ENCODE results near the gene PNPLA7.
"Not testable (repeated sequence)": the region's sequence is repeated elsewhere in the genome, so short reads cannot be mapped to it uniquely, and the experiment has no call there.

The PNPLA7 gene

DNA sequence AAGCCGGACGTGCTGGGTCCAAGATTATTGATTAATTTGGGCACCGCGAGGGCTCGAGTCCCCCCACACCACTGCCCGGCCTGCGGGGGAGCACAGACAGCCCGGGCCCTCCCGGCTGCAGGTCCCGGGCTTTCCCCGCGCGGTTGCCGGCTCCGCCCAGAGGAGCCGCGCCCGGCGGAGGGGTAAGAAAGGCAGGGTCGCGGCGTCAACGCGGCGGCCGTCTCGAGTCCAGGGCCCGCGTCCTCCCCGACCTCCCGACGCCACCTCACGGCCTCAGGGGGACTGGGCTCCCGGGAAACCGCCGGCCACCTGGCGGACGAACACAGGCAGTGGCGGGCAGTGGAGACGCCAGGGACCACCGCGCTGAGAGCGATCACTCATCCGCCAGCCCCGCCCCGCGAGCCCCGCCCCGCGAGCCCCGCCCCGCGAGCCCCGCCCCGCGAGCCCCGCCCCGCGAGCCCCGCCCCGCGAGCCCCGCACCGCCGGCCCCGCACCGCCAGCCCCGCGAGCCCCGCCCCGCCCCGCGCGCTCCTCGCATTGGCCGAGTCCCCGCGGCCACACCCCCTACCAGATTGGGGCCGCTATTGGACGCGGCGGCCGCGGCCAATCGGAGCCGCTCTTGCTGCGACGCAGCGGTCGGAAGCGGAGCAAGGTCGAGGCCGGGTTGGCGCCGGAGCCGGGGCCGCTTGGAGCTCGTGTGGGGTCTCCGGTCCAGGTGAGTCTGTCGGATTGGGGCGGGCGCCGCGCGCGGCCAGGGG lies 1.2 kb upstream of the PNPLA7 start, which contains the start of gene MRPL41:
MRPL41 (plus strand) TSS at position 616 of the 758 bp plus-strand sequence. CDS start 203 bp downstream, outside the sequence.
- Histone ChIP-seq H3K27me3 (ENCODE audit: control insufficient read depth, insufficient read depth, low read length) (no peaks in the 10 kb centered on the region), H3K27ac (ENCODE audit: low read length) (no peak within 1 kb of the TSS), H3K4me3 (ENCODE audit: low read length) (peak within 1 kb of the TSS; percentile 86), H3K9me3 (ENCODE audit: control insufficient read depth, low read depth, low read length) (no peaks in the 10 kb centered on the region), H3K36me3 (ENCODE audit: control insufficient read depth, low read depth, low read length) (peaks cover 21% of the 10 kb centered on the region), H3K4me1 (ENCODE audit: control insufficient read depth, low read depth, low read length) (no peaks in the 10 kb centered on the region), H3K9ac (ENCODE audit: low read length) (peak within 1 kb of the TSS; percentile 79)

DNA sequence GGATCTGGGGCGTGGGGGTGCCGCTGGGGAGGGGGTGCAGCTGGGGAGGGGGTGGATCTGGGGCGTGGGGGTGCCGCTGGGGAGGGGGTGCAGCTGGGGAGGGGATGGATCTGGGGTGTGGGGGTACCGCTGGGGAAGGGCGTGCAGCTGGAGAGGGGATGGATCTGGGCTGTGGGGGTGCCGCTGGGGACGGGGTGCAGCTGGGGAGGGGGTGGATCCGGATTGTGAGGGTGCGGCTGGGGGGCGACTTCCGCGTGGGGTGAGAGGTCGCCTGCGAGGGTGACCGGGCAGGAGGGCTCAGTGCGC lies 709 bp upstream of the PNPLA7 start:
- H3K9me3 ChIP-seq (ENCODE audit: control insufficient read depth, low read depth, low read length); H3K27ac ChIP-seq (ENCODE audit: low read length); H3K4me1 ChIP-seq (ENCODE audit: control insufficient read depth, low read depth, low read length); H3K27me3 ChIP-seq (ENCODE audit: control insufficient read depth, insufficient read depth, low read length); H3K9ac ChIP-seq (ENCODE audit: low read length): not testable (repeated sequence)
- peaks cover 17% of the 10 kb centered on the region for H3K36me3 ChIP-seq (ENCODE audit: control insufficient read depth, low read depth, low read length)
- H3K4me3 ChIP-seq (ENCODE audit: low read length), result peak overlapping the region; percentile 54

GRCh38 chr9:137547687-137548543 lies 2.3 kb downstream of the PNPLA7 start:
- no peaks in the 10 kb centered on the region for H3K27me3 ChIP-seq (ENCODE audit: control insufficient read depth, insufficient read depth, low read length)
- H3K4me1 ChIP-seq (ENCODE audit: control insufficient read depth, low read depth, low read length), result no peaks in the 10 kb centered on the region
- H3K9ac ChIP-seq (ENCODE audit: low read length), result no peak overlapping the region
- no peak overlapping the region for H3K4me3 ChIP-seq (ENCODE audit: low read length)
- no peak overlapping the region for H3K27ac ChIP-seq (ENCODE audit: low read length)
- no peaks in the 10 kb centered on the region for H3K36me3 ChIP-seq (ENCODE audit: control insufficient read depth, low read depth, low read length)
- H3K9me3 ChIP-seq (ENCODE audit: control insufficient read depth, low read depth, low read length), result no peaks in the 10 kb centered on the region

GRCh38 chr9:137545123-137545522 lies 5.1 kb downstream of the PNPLA7 start:
- H3K27ac ChIP-seq (ENCODE audit: low read length), result no peak overlapping the region
- H3K9me3 ChIP-seq (ENCODE audit: control insufficient read depth, low read depth, low read length), result no peaks in the 10 kb centered on the region
- no peak overlapping the region for H3K9ac ChIP-seq (ENCODE audit: low read length)
- no peaks in the 10 kb centered on the region for H3K36me3 ChIP-seq (ENCODE audit: control insufficient read depth, low read depth, low read length)
- no peak overlapping the region for H3K4me3 ChIP-seq (ENCODE audit: low read length)
- H3K4me1 ChIP-seq (ENCODE audit: control insufficient read depth, low read depth, low read length), result no peaks in the 10 kb centered on the region
- no peaks in the 10 kb centered on the region for H3K27me3 ChIP-seq (ENCODE audit: control insufficient read depth, insufficient read depth, low read length)

DNA sequence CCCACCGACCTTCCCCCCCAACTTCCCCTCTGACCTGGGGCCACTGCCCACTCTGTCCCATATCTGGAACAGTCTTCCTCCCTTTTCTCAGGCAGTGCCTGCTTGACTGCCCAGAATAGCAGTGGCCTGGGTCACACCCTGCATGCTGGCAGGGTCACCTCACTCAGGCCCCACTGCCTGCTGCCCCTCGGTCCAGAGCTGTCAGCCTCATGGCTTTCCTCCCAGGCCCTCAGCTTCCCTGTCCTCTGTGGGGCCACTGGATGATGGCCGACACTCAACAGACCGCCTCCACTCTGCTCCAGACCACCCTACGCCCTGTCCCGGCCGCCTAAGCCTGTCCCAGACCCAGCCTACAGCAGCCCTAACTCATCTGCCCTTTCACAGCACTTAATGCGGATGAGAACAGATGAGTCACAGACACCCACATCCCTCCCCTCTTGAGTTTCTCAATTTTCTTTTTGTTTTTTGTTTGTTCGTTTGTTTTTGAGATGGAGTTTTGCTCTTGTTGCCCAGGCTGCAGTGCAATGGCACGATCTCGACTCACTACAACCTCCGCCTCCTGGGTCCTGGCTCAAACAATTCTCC lies 5.9 kb downstream of the PNPLA7 start:
- no peak overlapping the region for H3K27ac ChIP-seq (ENCODE audit: low read length)

GRCh38 chr9:137543237-137543963 lies 6.8 kb downstream of the PNPLA7 start:
- H3K27ac ChIP-seq (ENCODE audit: low read length), result no peak overlapping the region
- H3K4me1 ChIP-seq (ENCODE audit: control insufficient read depth, low read depth, low read length), result no peaks in the 10 kb centered on the region
- no peaks in the 10 kb centered on the region for H3K9me3 ChIP-seq (ENCODE audit: control insufficient read depth, low read depth, low read length)
- no peak overlapping the region for H3K4me3 ChIP-seq (ENCODE audit: low read length)
- no peaks in the 10 kb centered on the region for H3K36me3 ChIP-seq (ENCODE audit: control insufficient read depth, low read depth, low read length)
- H3K9ac ChIP-seq (ENCODE audit: low read length), result no peak overlapping the region
- H3K27me3 ChIP-seq (ENCODE audit: control insufficient read depth, insufficient read depth, low read length), result no peaks in the 10 kb centered on the region

More for the DNA sequence above, 5.9 kb downstream of the PNPLA7 start:
- Histone ChIP-seq H3K9me3 (ENCODE audit: control insufficient read depth, low read depth, low read length) (no peaks in the 10 kb centered on the region), H3K36me3 (ENCODE audit: control insufficient read depth, low read depth, low read length) (no peaks in the 10 kb centered on the region), H3K9ac (ENCODE audit: low read length) (no peak overlapping the region), H3K27me3 (ENCODE audit: control insufficient read depth, insufficient read depth, low read length) (no peaks in the 10 kb centered on the region), H3K4me1 (ENCODE audit: control insufficient read depth, low read depth, low read length) (no peaks in the 10 kb centered on the region), H3K4me3 (ENCODE audit: low read length) (no peak overlapping the region)

DNA sequence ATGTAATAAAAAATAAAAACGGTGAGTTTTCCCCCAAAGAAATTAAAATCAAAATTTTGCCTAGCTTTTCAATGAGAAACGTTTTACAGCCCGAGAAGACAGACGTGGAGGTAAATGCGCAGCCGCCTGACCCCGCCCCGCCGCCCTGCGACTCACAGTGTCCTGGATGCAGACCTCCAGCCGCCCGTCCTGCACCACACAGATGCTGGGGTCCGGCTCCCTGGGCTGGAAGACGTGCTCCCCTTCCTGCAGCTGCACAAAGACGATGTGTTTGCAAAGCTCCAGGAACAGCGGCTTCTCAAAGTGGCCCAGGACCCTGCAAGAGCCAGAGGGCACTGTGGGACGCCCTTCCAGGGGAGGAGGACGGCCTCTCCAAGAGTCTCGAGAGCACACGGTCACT lies 7.7 kb downstream of the PNPLA7 start:
- Histone ChIP-seq H3K9ac (ENCODE audit: low read length) (no peak overlapping the region), H3K27ac (ENCODE audit: low read length) (no peak overlapping the region), H3K9me3 (ENCODE audit: control insufficient read depth, low read depth, low read length) (no peaks in the 10 kb centered on the region), H3K36me3 (ENCODE audit: control insufficient read depth, low read depth, low read length) (no peaks in the 10 kb centered on the region), H3K4me1 (ENCODE audit: control insufficient read depth, low read depth, low read length) (no peaks in the 10 kb centered on the region), H3K27me3 (ENCODE audit: control insufficient read depth, insufficient read depth, low read length) (no peaks in the 10 kb centered on the region), H3K4me3 (ENCODE audit: low read length) (no peak overlapping the region)

DNA sequence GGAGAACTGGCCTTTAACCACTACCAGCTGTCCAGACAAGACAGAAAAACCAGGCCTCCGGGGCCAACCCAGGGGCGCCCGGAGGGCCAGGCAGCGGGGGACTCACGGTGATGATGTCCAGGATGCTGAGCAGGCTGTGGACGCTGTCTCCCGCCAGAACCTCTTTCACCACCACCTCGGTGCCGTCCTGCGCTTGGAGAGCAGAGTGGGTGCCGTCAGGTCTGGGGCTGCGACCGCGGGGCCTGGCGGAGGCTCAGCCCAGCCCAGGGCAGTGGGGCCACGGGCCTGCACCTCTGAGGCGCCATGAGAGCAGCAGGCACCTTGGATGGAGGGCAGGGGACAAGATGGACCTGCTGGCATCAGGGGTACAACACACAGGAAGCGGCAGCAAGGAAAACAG lies 9.7 kb downstream of the PNPLA7 start:
- Histone ChIP-seq H3K4me3 (ENCODE audit: low read length) (no peak overlapping the region), H3K4me1 (ENCODE audit: control insufficient read depth, low read depth, low read length) (no peaks in the 10 kb centered on the region), H3K9me3 (ENCODE audit: control insufficient read depth, low read depth, low read length) (no peaks in the 10 kb centered on the region), H3K27ac (ENCODE audit: low read length) (no peak overlapping the region), H3K36me3 (ENCODE audit: control insufficient read depth, low read depth, low read length) (no peaks in the 10 kb centered on the region), H3K9ac (ENCODE audit: low read length) (no peak overlapping the region), H3K27me3 (ENCODE audit: control insufficient read depth, insufficient read depth, low read length) (no peaks in the 10 kb centered on the region)

GRCh38 chr9:137538058-137538457 lies 12.1 kb downstream of the PNPLA7 start:
- Histone ChIP-seq H3K9ac (ENCODE audit: low read length) (no peak overlapping the region), H3K4me1 (ENCODE audit: control insufficient read depth, low read depth, low read length) (peaks cover 3% of the 10 kb centered on the region), H3K27ac (ENCODE audit: low read length) (no peak overlapping the region), H3K27me3 (ENCODE audit: control insufficient read depth, insufficient read depth, low read length) (no peaks in the 10 kb centered on the region), H3K36me3 (ENCODE audit: control insufficient read depth, low read depth, low read length) (no peaks in the 10 kb centered on the region), H3K4me3 (ENCODE audit: low read length) (no peak overlapping the region), H3K9me3 (ENCODE audit: control insufficient read depth, low read depth, low read length) (no peaks in the 10 kb centered on the region)

GRCh38 chr9:137536594-137537131 lies 13.5 kb downstream of the PNPLA7 start:
- not testable (repeated sequence) for H3K4me3 ChIP-seq (ENCODE audit: low read length); H3K36me3 ChIP-seq (ENCODE audit: control insufficient read depth, low read depth, low read length); H3K4me1 ChIP-seq (ENCODE audit: control insufficient read depth, low read depth, low read length); H3K27me3 ChIP-seq (ENCODE audit: control insufficient read depth, insufficient read depth, low read length); H3K9me3 ChIP-seq (ENCODE audit: control insufficient read depth, low read depth, low read length); H3K9ac ChIP-seq (ENCODE audit: low read length); H3K27ac ChIP-seq (ENCODE audit: low read length)

DNA sequence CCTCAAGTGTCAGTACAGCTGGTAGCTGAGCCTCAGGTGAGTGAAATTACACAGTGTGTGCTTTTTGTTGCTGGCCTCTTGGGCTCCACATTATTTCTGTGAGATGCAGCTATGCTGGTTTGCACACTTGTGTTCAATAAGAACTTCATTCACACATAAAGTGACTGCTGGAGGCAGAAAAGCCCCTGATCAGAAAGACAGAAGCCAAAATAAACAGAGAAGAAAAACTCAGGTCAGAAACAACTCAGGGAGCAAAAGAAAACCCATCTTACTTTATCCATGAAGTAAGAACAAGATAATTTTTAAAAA lies 15.1 kb downstream of the PNPLA7 start:
- H3K9me3 ChIP-seq (ENCODE audit: control insufficient read depth, low read depth, low read length), result no peaks in the 10 kb centered on the region
- H3K27me3 ChIP-seq (ENCODE audit: control insufficient read depth, insufficient read depth, low read length), result no peaks in the 10 kb centered on the region
- no peak overlapping the region for H3K9ac ChIP-seq (ENCODE audit: low read length)
- peaks cover 3% of the 10 kb centered on the region for H3K4me1 ChIP-seq (ENCODE audit: control insufficient read depth, low read depth, low read length)
- H3K4me3 ChIP-seq (ENCODE audit: low read length), result no peak overlapping the region
- no peaks in the 10 kb centered on the region for H3K36me3 ChIP-seq (ENCODE audit: control insufficient read depth, low read depth, low read length)
- H3K27ac ChIP-seq (ENCODE audit: low read length), result no peak overlapping the region
